Nephron progenitor cell (in vitro differentiated cells): ENCODE measurements around the gene DESI1.
A peak's percentile ranks its signal among the peaks of the same experiment; 100 is the strongest.

ENCODE experiments used
- DNase-seq: peaks from one replicate; pipeline ENCODE4 v3.0.0; 2021
- H3K27ac Mint-ChIP-seq: 2 replicates; pipeline ENCODE4 v1.8.0; 2021; ENCODE audit warnings: mild to moderate bottlenecking, moderate library complexity, mixed read lengths
- H3K27me3 Mint-ChIP-seq: 2 replicates; pipeline ENCODE4 v1.8.0; 2021; ENCODE audit warnings: mild to moderate bottlenecking, low read depth, mixed read lengths; ENCODE audit not compliant: poor library complexity
- H3K36me3 Mint-ChIP-seq: 2 replicates; pipeline ENCODE4 v1.8.0; 2021; ENCODE audit warnings: low read depth, mixed read lengths
- H3K4me1 Mint-ChIP-seq: 2 replicates; pipeline ENCODE4 v1.8.0; 2021; ENCODE audit warnings: mixed read lengths
- H3K4me3 Mint-ChIP-seq: 2 replicates; pipeline ENCODE4 v1.8.0; 2021; ENCODE audit warnings: mild to moderate bottlenecking, moderate library complexity, mixed read lengths
- H3K9me3 Mint-ChIP-seq: 2 replicates; pipeline ENCODE4 v1.8.0; 2021; ENCODE audit warnings: mild to moderate bottlenecking, moderate library complexity, mixed read lengths
- TF ChIP-seq, protein P1 (sequence below): fragments of 200-600 bp; sonication (generic); IDR thresholded peaks from 2 replicates; pipeline ENCODE4 v1.5.0; 2021; ENCODE audit warnings: antibody characterized with exemption

The DESI1 gene

DNA sequence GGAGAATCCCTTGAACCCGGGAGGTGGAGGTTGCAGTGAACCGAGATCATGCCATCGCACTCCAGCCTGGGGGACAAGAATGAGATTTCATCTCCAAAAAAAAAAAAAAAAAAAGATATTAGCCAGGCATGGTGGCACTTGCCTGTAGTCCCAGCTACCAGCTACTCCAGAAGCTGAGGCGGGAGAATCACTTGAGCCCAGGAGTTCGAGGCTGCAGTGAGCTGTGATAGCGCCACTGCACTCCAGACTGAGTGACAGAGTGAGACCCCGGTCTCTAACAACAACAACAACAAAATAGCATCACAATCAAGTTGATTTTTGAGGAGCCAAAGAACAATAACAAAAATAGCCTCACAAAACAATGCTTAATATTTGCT lies 33.5 kb downstream of the DESI1 start:
- Mint-ChIP-seq H3K27me3 (no peaks in the 10 kb centered on the region), H3K4me3 (no peak overlapping the region), H3K4me1 (peaks cover 31% of the 10 kb centered on the region), H3K9me3 (no peaks in the 10 kb centered on the region), H3K27ac (no peak overlapping the region), H3K36me3 (no peaks in the 10 kb centered on the region)
- TF ChIP-seq, protein P1, sequence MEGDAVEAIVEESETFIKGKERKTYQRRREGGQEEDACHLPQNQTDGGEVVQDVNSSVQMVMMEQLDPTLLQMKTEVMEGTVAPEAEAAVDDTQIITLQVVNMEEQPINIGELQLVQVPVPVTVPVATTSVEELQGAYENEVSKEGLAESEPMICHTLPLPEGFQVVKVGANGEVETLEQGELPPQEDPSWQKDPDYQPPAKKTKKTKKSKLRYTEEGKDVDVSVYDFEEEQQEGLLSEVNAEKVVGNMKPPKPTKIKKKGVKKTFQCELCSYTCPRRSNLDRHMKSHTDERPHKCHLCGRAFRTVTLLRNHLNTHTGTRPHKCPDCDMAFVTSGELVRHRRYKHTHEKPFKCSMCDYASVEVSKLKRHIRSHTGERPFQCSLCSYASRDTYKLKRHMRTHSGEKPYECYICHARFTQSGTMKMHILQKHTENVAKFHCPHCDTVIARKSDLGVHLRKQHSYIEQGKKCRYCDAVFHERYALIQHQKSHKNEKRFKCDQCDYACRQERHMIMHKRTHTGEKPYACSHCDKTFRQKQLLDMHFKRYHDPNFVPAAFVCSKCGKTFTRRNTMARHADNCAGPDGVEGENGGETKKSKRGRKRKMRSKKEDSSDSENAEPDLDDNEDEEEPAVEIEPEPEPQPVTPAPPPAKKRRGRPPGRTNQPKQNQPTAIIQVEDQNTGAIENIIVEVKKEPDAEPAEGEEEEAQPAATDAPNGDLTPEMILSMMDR = no peak
- DNase-seq = no peak

DNA sequence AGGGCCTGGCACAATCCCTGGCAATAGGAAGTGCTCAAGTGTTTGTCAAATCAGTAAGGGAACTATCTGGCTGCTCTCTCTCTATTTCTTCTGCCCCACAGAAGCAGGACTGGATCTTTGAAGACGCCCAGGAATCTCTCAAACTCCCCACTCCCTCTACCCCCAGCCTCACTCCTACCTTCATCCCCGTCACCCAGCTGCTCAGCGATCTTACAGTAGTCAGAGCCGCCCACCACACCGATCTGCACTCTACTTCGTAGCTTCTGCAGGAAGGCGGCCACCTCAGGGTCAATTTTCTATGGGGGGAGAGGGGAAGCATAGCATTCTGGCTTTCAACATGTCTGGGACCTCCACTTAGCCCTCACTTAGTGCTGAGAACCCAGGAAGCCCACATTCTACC lies 34.9 kb downstream of the DESI1 start:
- no peak for DNase-seq

DNA sequence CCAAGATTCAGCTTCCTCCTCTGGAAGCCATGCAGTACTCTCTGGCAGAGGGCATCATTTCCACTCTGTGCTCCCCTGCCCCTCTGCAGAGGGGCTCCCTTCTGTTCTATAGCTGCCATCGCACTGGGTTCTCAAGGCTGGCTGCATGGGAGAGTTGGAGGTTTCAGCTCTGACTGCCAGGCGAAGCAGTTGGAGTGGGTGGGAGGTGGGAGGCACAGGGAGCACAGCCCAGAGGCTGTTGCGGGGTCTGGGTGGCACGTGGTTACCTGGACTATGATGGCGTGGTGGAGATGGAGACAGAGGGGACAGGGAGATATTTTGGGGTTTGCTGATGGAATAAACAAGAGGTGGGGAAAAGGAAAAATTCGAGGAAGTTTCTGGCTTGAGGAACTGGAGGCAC lies 36.0 kb downstream of the DESI1 start:
- no peak for DNase-seq
- TF ChIP-seq, protein P1 = no peak
- Mint-ChIP-seq H3K36me3 (no peaks in the 10 kb centered on the region), H3K4me1 (peaks cover 31% of the 10 kb centered on the region), H3K9me3 (no peaks in the 10 kb centered on the region), H3K27me3 (no peaks in the 10 kb centered on the region), H3K27ac (no peak overlapping the region), H3K4me3 (no peak overlapping the region)

More for the DNA sequence above, 34.9 kb downstream of the DESI1 start:
- Mint-ChIP-seq H3K36me3 (no peaks in the 10 kb centered on the region), H3K27me3 (no peaks in the 10 kb centered on the region), H3K4me3 (no peak overlapping the region), H3K9me3 (no peaks in the 10 kb centered on the region), H3K4me1 (peaks cover 31% of the 10 kb centered on the region), H3K27ac (peak overlapping the region; percentile 78)
- TF ChIP-seq, protein P1 = no peak

DNA sequence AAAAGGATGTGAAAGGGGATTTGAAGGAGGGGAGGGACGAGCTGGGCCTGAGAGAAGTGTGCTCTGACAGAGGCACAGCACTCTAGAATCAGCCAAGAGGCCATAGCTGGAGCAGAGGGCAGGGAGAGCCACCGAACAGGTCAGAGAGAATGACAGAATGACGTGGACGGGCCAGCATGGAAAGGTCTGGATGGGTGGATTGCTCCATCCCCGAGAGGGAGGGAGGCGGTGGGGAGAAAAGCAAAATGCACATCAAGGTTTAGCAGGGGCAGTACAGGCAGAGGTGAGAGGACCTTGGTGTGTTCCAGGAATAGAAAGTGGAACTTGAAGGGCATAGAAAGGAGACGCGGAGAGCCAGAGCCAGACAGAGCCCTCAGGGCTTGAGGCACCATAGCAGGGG lies 38.1 kb downstream of the DESI1 start:
- Mint-ChIP-seq H3K27ac (peak overlapping the region; percentile 52), H3K4me1 (peaks cover 11% of the 10 kb centered on the region), H3K4me3 (no peak overlapping the region), H3K36me3 (no peaks in the 10 kb centered on the region), H3K9me3 (no peaks in the 10 kb centered on the region), H3K27me3 (no peaks in the 10 kb centered on the region)
- TF ChIP-seq, protein P1 = no peak
- DNase-seq = no peak

DNA sequence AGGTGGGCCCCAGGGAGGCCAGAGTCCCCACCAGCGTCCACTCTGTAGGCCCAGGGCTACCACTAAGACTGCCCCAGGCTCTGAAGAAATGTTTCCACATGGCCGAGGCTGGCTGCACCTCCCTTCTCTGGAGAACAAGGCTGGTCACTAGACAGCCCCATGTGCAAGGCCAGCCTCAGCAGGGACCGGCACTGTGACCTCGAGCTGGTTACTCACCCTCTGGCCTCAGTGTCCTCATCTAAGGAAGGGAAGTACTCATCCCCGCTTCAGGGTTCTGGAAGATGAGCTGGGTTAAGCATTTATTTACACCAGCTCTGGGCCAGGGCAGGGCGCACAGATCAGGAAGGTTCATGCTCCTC lies 40.9 kb downstream of the DESI1 start:
- no peaks in the 10 kb centered on the region for H3K36me3 Mint-ChIP-seq
- peaks cover 20% of the 10 kb centered on the region for H3K4me1 Mint-ChIP-seq
- no peaks in the 10 kb centered on the region for H3K9me3 Mint-ChIP-seq
- no peak overlapping the region for H3K4me3 Mint-ChIP-seq
- H3K27me3 Mint-ChIP-seq = no peaks in the 10 kb centered on the region
- TF ChIP-seq, protein P1 = no peak
- no peak overlapping the region for H3K27ac Mint-ChIP-seq
- DNase-seq = no peak

DNA sequence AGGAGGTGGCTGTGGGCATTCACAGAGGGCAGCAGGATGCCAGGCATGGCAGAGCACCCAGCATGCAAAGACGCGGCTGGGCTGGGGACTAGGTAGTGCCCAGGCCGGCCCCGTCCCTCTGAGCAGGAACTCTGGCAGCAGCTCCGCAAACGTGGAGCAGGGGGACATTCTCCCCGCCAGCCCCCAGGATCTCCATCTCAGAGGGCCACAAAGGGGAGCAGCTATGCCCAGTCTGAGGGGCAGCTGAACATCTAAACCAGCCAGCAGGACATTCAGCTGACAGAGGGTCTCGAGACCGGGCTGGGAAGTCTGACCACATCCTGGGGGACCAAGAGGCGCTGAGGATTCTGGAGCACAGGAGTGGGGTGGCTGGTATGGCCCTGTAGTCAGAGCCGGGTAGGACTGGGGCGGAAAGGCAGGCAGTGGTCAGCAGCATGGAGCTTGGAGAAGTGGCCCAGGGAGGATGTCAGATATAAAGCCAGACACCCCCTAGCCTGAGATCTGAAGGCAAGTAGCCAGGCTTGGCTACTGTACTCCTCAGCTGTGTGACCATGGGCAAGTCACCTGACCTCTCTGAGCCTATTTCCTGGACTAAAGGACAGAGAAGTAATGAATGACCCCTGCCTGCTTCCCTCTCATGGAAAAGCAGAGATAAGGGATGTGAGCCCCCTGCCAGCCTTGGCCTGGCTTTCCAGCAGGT lies 41.4 kb downstream of the DESI1 start:
- no peaks in the 10 kb centered on the region for H3K9me3 Mint-ChIP-seq
- no peaks in the 10 kb centered on the region for H3K27me3 Mint-ChIP-seq
- H3K36me3 Mint-ChIP-seq = no peaks in the 10 kb centered on the region
- no peak overlapping the region for H3K4me3 Mint-ChIP-seq
- TF ChIP-seq, protein P1 = no peak
- H3K27ac Mint-ChIP-seq = no peak overlapping the region
- H3K4me1 Mint-ChIP-seq = peaks cover 15% of the 10 kb centered on the region
- DNase-seq = no peak
